Measurements from ENCODE around the gene HSPE1. TPM values are rescaled to one million over a fixed set of nuclear protein-coding genes. Genes with fewer than 3 reads are reported as not detected.
A peak's percentile ranks its signal among the peaks of the same experiment; 100 is the strongest.
"Not testable (repeated sequence)": the region's sequence is repeated elsewhere in the genome, so short reads cannot be mapped to it uniquely, and the experiment has no call there.

HSPE1 gene
- total RNA-seq, 1 donor from 2014 or later = 80.5 TPM

- DNase-seq = peak; percentile 19
These were observed 1.1 kb upstream of the HSPE1 start for GRCh38 chr2:197498937-197499593.

DNA sequence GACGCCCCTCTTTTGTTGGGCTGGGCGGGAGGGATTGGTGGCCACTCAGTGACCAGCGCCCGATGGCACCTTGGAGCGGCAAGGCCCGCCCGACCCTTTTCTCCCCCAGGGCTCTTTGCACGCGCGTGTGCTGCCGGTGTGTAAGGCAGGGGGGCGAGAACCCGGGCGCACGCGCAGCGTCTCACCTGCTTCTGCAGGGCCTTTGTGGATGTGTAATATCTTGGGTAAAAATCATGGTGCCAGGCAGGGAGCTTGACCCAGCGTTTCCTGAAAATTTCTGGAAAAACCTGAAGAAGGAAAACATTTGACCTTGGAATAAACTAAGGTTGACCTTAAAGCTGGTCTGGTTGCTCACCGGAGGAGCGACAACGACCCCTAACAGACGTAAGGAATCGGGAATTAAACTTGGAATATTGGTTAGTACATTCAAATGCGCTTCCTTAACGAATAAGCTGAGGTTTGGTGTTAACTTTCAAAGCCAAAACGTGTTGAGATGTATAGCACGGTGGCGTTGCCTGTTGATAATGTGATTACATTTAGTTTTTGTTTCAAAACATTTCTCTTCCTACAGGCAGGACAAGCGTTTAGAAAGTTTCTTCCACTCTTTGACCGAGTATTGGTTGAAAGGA lies 438 bp downstream of the HSPE1 start:
- DNase-seq = no peak

DNA sequence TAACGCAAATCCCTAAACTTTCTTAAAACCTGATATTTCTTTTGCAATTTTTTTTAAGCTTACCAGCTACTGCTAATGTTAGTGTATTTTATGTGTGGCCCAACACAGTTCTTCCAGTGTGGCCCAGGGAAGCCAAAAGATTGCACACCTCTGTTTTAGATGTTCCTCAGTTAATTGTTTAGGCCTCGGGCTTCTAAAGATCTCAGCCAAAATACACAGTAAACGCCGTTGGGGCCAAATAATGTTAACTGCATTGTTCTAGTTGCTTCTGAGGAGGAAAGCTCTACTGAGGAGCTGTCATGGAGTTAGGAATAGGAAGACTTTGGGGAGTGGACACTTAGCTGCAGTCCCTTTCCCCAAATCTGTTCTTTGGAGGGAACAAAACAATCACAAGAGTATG lies 2.0 kb downstream of the HSPE1 start:
- DNase-seq = no peak

GRCh38 chr2:197502685-197503084 lies 2.5 kb downstream of the HSPE1 start:
- DNase-seq = no peak

GRCh38 chr2:197504000-197504399 lies 3.8 kb downstream of the HSPE1 start:
- DNase-seq = no peak

- DNase-seq = no peak
These were observed 4.3 kb downstream of the HSPE1 start for GRCh38 chr2:197504512-197504911.

- DNase-seq = no peak
These were observed 6.5 kb downstream of the HSPE1 start for GRCh38 chr2:197506658-197507057.

- no peak for DNase-seq
These were observed 13.7 kb downstream of the HSPE1 start for GRCh38 chr2:197513915-197514314.

- no peak for DNase-seq
These were observed 14.6 kb downstream of the HSPE1 start for GRCh38 chr2:197514754-197515153.

- DNase-seq = peak; percentile 65
These were observed 15.1 kb downstream of the HSPE1 start for GRCh38 chr2:197515315-197515738.

GRCh38 chr2:197515739-197516392 lies 15.7 kb downstream of the HSPE1 start, which contains the start of gene MOB4:
TSS of gene MOB4 (plus strand) at chr2:197516066. CDS start at chr2:197516087, 21 bp downstream.
- peak; percentile 94 for DNase-seq

DNA sequence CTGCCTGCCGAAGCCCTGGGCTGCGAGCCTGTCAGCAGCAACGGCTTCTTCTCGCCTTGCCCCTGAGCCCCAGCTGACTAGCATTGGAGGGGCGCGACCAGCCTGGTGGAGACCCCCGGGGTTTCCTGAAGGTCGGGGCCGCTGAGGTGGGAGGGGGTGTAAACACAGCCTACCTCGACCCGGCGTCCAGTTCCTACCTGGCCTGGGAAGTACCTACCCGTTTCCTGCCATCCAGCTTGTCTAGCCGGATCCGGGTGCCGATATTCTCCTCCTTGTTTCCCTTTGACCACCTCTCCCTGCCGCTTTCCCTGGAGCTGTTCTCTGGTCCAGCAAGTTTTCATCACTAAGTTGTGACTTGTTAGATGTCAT lies 16.2 kb downstream of the HSPE1 start:
- DNase-seq = no peak

- no peak for DNase-seq
These were observed 17.0 kb downstream of the HSPE1 start for GRCh38 chr2:197517150-197517549.

- peak; percentile 5 for DNase-seq
These were observed 38.2 kb downstream of the HSPE1 start for GRCh38 chr2:197538412-197538811.

- DNase-seq = no peak
These were observed 39.6 kb downstream of the HSPE1 start for GRCh38 chr2:197539734-197540133.

- no peak for DNase-seq
These were observed 43.0 kb downstream of the HSPE1 start for GRCh38 chr2:197543206-197543605.

GRCh38 chr2:197547163-197547900 lies 47.2 kb downstream of the HSPE1 start:
- DNase-seq = no peak

DNA sequence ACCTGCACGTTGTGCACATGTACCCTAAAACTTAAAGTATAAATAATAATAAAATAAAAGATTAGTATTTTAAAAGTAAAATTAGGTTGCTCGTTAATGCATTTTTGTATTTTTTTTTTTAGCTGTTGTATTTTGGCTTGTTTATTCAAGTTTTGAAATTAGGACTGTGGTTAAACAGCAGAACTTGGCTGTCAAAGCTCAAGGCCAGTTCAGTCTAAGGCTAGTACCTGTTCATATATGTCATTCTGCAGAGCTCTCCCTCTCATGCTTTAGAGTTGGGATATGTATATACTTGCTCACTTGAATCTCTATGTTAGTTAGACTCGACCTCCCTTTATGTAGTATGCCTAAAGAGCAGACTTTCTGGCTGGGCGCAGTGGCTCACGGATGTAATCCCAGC lies 48.4 kb downstream of the HSPE1 start:
- no peak for DNase-seq

DNA sequence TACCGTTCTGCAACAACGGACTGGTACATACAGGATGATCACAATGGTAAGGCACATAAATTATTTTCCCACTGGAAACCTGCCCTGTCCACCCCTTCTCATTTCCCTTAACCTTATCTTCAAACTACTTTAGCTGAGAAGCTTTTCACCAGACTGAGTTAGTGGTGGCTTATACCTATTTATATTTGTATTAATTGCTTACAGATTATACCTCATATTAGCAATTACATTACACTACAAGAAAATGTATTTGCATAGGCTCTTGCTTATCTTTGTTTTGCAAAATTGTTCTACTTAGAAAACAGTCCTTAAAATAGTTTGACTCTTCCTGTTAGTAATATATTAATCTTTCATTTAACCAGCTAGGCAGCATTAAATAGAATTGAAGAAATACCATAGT lies 51.1 kb downstream of the HSPE1 start:
- DNase-seq = not testable (repeated sequence)

Data from skin of body (tissue), 2 donors.